Mucosa of rectum (tissue), 2 donors: ENCODE measurements around the gene MSANTD1.

ENCODE experiments used
- H3K27ac ChIP-seq, 2 donors: one replicate each; pipeline ENCODE4 v1.7.0; 2013; ENCODE audit warnings: inconsistent platforms in 2 of 2, low read depth in 2 of 2, low read length in 2 of 2
- H3K27me3 ChIP-seq, 2 donors: one replicate each; pipeline ENCODE4 v1.7.0; 2013; ENCODE audit warnings: low read length in 2 of 2; ENCODE audit not compliant: control insufficient read depth in 2 of 2, insufficient read depth in 2 of 2
- H3K36me3 ChIP-seq, 2 donors: one replicate each; pipeline ENCODE4 v1.7.0; 2013; ENCODE audit warnings: low read length in 2 of 2; ENCODE audit not compliant: control insufficient read depth in 2 of 2, insufficient read depth in 2 of 2
- H3K4me1 ChIP-seq, 2 donors: one replicate each; pipeline ENCODE4 v1.7.0; 2013; ENCODE audit warnings: low read length in 2 of 2, mild to moderate bottlenecking in 1 of 2; ENCODE audit not compliant: control insufficient read depth in 2 of 2, insufficient read depth in 2 of 2
- H3K4me3 ChIP-seq, 2 donors: one replicate each; pipeline ENCODE4 v1.7.0; 2013; ENCODE audit warnings: low read length in 2 of 2
- H3K9ac ChIP-seq, 2 donors: one replicate each; pipeline ENCODE4 v1.7.0; 2013; ENCODE audit warnings: low read length in 2 of 2, low read depth in 1 of 2, mild to moderate bottlenecking in 1 of 2
- H3K9me3 ChIP-seq, 2 donors: one replicate each; pipeline ENCODE4 v1.7.0; 2013; ENCODE audit warnings: low read length in 2 of 2; ENCODE audit not compliant: control insufficient read depth in 2 of 2
- donor health status: healthy.
- donor health status: Normal muscosa, but diverticular disease.

The MSANTD1 gene

GRCh38 chr4:3225071-3225850 is 23.7 kb upstream of the MSANTD1 start:
- no peaks in the 10 kb centered on the region for H3K27me3 ChIP-seq
- H3K4me3 ChIP-seq, result no peak overlapping the region
- H3K36me3 ChIP-seq, result peaks cover 73 to 83% of the 10 kb centered on the region in 2 donors
- H3K27ac ChIP-seq, result peak overlapping the region in 1 of 2 donors; percentile 38
- H3K4me1 ChIP-seq, result peaks cover 0 to 5% of the 10 kb centered on the region in 2 donors
- H3K9me3 ChIP-seq, result no peaks in the 10 kb centered on the region
- no peak overlapping the region for H3K9ac ChIP-seq

GRCh38 chr4:3225936-3226335 is 23.0 kb upstream of the MSANTD1 start:
- peak overlapping the region; percentile 23 to 29 for H3K27ac ChIP-seq
- H3K4me1 ChIP-seq, result peaks cover 0 to 5% of the 10 kb centered on the region in 2 donors
- no peaks in the 10 kb centered on the region for H3K9me3 ChIP-seq
- H3K9ac ChIP-seq, result no peak overlapping the region
- no peak overlapping the region for H3K4me3 ChIP-seq
- peaks cover 76 to 83% of the 10 kb centered on the region in 2 donors for H3K36me3 ChIP-seq
- no peaks in the 10 kb centered on the region for H3K27me3 ChIP-seq

- Histone ChIP-seq H3K9ac (no peak overlapping the region), H3K27me3 (no peaks in the 10 kb centered on the region), H3K4me3 (no peak overlapping the region), H3K27ac (peak overlapping the region; percentile 23 to 29), H3K36me3 (peaks cover 77 to 83% of the 10 kb centered on the region in 2 donors), H3K4me1 (peaks cover 0 to 5% of the 10 kb centered on the region in 2 donors), H3K9me3 (no peaks in the 10 kb centered on the region)
These were observed 22.5 kb upstream of the MSANTD1 start for GRCh38 chr4:3226467-3226866.

- peaks cover 0 to 5% of the 10 kb centered on the region in 2 donors for H3K4me1 ChIP-seq
- no peaks in the 10 kb centered on the region for H3K9me3 ChIP-seq
- H3K27ac ChIP-seq, result peak overlapping the region in 1 of 2 donors; percentile 29
- H3K4me3 ChIP-seq, result no peak overlapping the region
- peaks cover 74 to 81% of the 10 kb centered on the region in 2 donors for H3K36me3 ChIP-seq
- H3K27me3 ChIP-seq, result no peaks in the 10 kb centered on the region
- H3K9ac ChIP-seq, result no peak overlapping the region
These were observed 22.0 kb upstream of the MSANTD1 start for GRCh38 chr4:3226944-3227343.

GRCh38 chr4:3227878-3228675 is 20.9 kb upstream of the MSANTD1 start:
- H3K9ac ChIP-seq, result no peak overlapping the region
- H3K4me1 ChIP-seq, result peaks cover 0 to 5% of the 10 kb centered on the region in 2 donors
- no peaks in the 10 kb centered on the region for H3K27me3 ChIP-seq
- no peaks in the 10 kb centered on the region for H3K9me3 ChIP-seq
- H3K27ac ChIP-seq, result no peak overlapping the region
- peaks cover 73 to 80% of the 10 kb centered on the region in 2 donors for H3K36me3 ChIP-seq
- no peak overlapping the region for H3K4me3 ChIP-seq

- no peak overlapping the region for H3K9ac ChIP-seq
- H3K36me3 ChIP-seq, result peaks cover 70 to 80% of the 10 kb centered on the region in 2 donors
- H3K4me3 ChIP-seq, result no peak overlapping the region
These were observed 20.1 kb upstream of the MSANTD1 start for GRCh38 chr4:3228881-3229280.

GRCh38 chr4:3229328-3229727 is 19.6 kb upstream of the MSANTD1 start:
- Histone ChIP-seq H3K27ac (no peak overlapping the region), H3K4me3 (no peak overlapping the region), H3K36me3 (peaks cover 69 to 77% of the 10 kb centered on the region in 2 donors), H3K4me1 (peaks cover 0 to 5% of the 10 kb centered on the region in 2 donors), H3K9ac (no peak overlapping the region), H3K27me3 (no peaks in the 10 kb centered on the region), H3K9me3 (no peaks in the 10 kb centered on the region)

More at GRCh38 chr4:3228881-3229280, 20.1 kb upstream of the MSANTD1 start:
- Histone ChIP-seq H3K27ac (no peak overlapping the region), H3K27me3 (no peaks in the 10 kb centered on the region), H3K4me1 (peaks cover 0 to 5% of the 10 kb centered on the region in 2 donors), H3K9me3 (no peaks in the 10 kb centered on the region)

GRCh38 chr4:3229964-3230363 is 19.0 kb upstream of the MSANTD1 start:
- Histone ChIP-seq H3K9ac (no peak overlapping the region), H3K36me3 (peaks cover 69 to 76% of the 10 kb centered on the region in 2 donors), H3K4me3 (no peak overlapping the region), H3K9me3 (no peaks in the 10 kb centered on the region), H3K27me3 (no peaks in the 10 kb centered on the region), H3K4me1 (peaks cover 0 to 5% of the 10 kb centered on the region in 2 donors), H3K27ac (no peak overlapping the region)

GRCh38 chr4:3231471-3231870 is 17.5 kb upstream of the MSANTD1 start:
- H3K4me1 ChIP-seq, result no peaks in the 10 kb centered on the region
- H3K27ac ChIP-seq, result no peak overlapping the region
- no peak overlapping the region for H3K9ac ChIP-seq
- no peaks in the 10 kb centered on the region for H3K9me3 ChIP-seq
- peaks cover 70 to 81% of the 10 kb centered on the region in 2 donors for H3K36me3 ChIP-seq
- H3K27me3 ChIP-seq, result no peaks in the 10 kb centered on the region
- no peak overlapping the region for H3K4me3 ChIP-seq

GRCh38 chr4:3232001-3232400 is 17.0 kb upstream of the MSANTD1 start:
- peaks cover 74 to 80% of the 10 kb centered on the region in 2 donors for H3K36me3 ChIP-seq
- no peaks in the 10 kb centered on the region for H3K9me3 ChIP-seq

More at GRCh38 chr4:3232001-3232400, 17.0 kb upstream of the MSANTD1 start:
- H3K4me3 ChIP-seq, result no peak overlapping the region
- no peak overlapping the region for H3K27ac ChIP-seq
- H3K9ac ChIP-seq, result no peak overlapping the region
- H3K4me1 ChIP-seq, result no peaks in the 10 kb centered on the region
- no peaks in the 10 kb centered on the region for H3K27me3 ChIP-seq
